T47D (cell line): ENCODE measurements around the gene MEF2C.

ENCODE experiments used
- DNase-seq, 2 experiments: peaks; one replicate each; pipeline versions ENCODE4 v3.0.0 to v3.0.0-alpha.2; 2011 to 2012; ENCODE audit warnings: low read depth in 1 of 2, low spot score in 1 of 2
- JUND ChIP-seq: IDR thresholded peaks from 2 replicates; pipeline ENCODE4 v1.6.1; 2012; ENCODE audit warnings: low read depth
- in situ Hi-C: cut with HindIII; loops from 2 replicates; pipeline ENCODE4 v1.10.0; 2016; ENCODE audit warnings: low sequenced_read_pairs, low pct_unique_long_range_greater_than_20kb

The MEF2C gene

DNA sequence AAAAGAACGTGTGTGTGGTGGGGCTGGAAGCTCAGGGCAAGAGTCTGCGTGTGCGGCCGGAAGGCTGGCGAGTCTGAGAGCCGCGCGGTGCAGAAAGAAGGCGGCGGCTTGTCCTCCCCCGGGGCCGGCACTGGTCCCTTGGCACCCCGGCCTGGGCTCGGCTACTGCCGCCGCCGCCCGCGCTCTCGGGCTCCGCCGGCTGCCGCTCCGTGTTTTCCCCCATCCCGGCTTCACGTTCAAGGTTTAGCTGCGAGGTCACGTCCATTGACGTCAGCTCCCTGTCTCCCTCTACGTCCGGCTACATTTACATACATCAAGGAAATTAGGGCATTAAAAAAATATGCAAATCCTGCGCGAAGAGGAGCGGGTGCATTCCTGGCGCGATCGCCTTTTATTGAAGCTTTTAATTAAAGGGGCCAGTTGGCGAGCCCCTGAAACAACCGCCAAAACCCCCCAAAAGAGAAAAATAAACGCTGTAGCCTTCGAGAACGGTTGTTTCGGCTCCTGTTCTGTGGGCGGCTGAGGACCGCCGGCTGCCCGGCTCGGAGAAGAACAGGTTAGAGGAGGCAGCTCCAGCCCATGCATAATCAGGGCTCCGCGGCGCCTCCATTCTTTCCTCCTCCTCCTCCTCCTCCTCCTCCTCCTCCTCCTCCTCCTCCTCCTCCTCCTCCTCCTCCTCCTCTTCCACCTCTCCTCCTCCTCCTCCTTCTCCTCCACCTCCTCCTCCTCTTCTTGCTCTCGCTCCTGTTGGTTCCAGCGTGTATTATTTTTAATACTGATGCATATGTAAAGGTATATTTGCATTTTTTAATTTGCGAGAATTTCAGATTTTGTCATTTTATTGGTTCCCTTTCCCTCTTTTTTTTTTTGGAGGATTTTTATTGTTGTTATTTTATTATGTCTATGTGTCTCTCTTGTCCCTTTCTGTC, 207.0 kb downstream of the MEF2C start:
- no peak for TF ChIP-seq JUND
- DNase-seq, result no peak
- in situ Hi-C loops, result no loop called here

DNA sequence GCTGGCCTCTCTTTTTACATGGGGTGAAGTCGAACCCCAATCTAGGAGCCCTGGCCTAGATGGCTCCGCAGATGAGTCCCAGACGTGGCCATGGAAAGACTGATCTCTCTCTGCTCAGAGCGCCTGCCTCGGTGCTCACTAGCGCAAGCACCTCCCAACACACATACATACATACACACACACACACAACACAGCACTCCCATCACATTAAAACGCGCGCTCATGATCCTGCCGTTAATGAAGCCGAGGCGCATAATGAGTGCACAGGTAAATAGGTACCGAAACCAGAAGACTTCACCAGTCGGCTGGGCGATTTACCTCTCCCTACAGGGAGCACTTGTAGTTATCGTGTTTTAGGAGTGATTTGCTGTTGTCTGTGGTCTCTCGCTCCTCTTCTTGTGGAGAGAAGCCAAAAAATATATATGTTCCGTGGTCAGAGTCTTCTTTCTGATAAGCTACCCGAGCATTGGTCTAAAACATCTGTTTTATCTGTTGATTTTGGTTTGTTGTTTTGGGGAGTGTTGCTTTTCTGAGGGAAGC, 207.7 kb downstream of the MEF2C start:
- in situ Hi-C loops, result no loop called here
- DNase-seq, result no peak
- no peak for TF ChIP-seq JUND

GRCh38 chr5:88674356-88675167, 208.4 kb downstream of the MEF2C start:
- in situ Hi-C loops, result no loop called here
- TF ChIP-seq JUND, result no peak
- DNase-seq, result no peak

DNA sequence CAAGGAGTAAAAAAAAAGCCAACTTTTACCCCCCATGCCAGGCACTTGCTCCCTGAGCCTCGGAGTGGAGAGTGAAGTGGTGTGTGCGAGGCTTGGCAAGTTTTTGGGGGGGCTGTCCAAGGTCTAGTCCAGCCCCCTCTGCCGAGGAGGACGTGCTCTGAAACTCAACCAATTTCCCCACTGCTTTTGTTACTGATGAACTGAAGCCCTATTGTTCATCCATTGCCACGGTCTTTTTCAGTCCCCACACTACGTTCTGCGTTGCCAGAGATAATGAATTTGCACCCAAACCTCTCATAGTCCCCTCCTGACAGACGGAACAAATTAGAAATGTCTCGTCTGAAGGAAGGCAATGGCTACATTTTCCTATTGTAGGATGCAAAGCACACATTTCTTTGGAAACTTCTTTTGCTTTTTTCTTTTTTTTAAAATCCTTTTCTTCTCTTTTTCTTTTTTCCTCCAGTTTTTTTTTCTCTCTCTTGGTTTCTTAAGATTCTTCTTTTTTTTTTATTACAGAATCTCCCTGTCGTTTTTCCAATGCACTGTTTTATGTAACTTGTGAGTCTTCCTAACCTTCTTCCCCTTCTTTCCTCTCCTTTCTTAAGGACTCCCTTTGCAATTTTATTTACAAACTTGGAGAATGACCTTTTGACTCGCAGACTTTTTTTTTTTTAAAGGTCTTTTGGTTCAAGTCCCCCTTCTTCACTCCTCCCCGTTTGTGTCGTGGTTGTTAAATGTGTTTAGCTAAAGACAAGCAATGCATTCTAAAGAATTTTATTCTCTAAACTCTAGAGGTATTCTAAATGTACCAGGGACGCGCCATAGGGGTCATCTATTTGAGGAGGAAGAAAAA, 209.5 kb downstream of the MEF2C start:
- in situ Hi-C loops, result no loop called here
- TF ChIP-seq JUND, result no peak
- DNase-seq, result no peak

GRCh38 chr5:88672644-88673252, 210.2 kb downstream of the MEF2C start:
- in situ Hi-C loops, result no loop called here
- no peak for TF ChIP-seq JUND

DNA sequence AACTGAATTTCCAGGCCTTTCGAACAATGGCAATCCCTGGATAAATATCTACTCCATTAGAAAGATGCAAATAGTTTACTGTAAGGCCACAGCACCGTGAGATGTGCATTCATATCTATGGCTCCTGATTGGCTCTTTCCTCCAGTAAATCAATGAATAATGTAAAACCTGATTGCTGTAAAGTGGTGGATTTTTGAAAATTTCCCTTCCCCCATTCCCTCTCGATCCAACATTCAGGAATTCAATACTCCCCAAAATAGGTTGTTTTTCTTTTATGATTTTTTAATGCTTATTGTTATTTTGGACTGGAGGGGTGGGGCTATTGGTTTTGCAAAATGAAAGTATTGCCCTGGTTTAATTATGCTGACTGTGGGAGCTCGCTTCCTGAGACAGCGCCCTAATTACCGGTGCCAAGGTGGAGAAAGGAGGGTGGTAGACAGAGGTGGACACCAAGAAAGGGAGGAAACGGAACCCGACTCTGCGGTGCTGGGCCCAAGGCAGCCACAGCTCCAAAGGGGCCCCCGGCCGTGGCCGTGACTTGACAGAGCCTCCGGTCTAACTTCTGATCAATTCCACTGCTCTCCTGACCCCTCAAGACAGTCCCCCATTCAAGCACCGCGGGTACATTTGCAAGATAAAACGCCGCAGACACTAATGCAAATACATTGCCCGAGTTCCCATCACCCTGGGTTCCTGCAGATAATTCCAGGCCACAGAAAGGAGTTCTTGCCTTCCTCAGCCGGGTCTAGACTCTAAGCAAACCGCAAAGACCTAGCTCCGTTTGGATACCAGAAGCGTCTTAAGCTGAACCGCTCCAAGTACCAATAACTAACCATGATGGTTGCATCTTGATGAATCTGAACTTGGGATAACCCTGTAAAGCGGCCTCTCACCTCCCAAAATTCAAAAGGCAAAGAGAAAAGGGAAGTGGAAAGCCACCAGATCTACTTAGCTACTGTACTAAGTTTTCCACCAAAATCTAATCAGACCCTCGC, 211.2 kb downstream of the MEF2C start:
- no peak for TF ChIP-seq JUND
- no peak for DNase-seq
- in situ Hi-C loops, result no loop called here

More at GRCh38 chr5:88672644-88673252, 210.2 kb downstream of the MEF2C start:
- DNase-seq, result no peak

- TF ChIP-seq JUND, result no peak
- in situ Hi-C loops, result no loop called here
Measured at GRCh38 chr5:88671106-88671504, 211.9 kb downstream of the MEF2C start.

DNA sequence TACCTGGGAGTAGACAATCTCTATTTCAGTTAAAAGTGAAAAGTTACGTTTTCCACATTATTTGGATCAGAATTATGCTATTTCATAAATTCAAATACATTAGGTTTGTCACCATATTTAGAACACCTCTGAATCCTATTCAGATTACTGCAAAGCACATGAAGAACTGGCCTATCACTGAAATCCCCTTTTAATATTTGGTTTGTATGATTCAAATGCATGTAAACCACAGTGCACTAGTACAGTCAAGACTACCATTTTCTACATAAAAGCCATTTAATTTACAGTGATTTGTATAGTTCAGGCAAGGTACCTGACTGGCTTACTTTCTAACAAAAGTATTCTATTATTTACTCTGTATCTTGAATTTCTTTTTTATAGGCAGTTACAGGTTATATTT, 212.5 kb downstream of the MEF2C start:
- in situ Hi-C loops, result no loop called here
- TF ChIP-seq JUND, result no peak
- DNase-seq, result no peak

More at GRCh38 chr5:88671106-88671504, 211.9 kb downstream of the MEF2C start:
- DNase-seq, result no peak

GRCh38 chr5:88669371-88670050, 213.5 kb downstream of the MEF2C start:
- TF ChIP-seq JUND, result no peak
- DNase-seq, result no peak
- in situ Hi-C loops, result no loop called here

- in situ Hi-C loops, result no loop called here
- DNase-seq, result no peak
- no peak for TF ChIP-seq JUND
Measured at GRCh38 chr5:88667496-88668201, 215.3 kb downstream of the MEF2C start.
